HG03025 (cell line): ENCODE results near the gene UTF1.

Experiments
- ATAC-seq: cut with Tn5 transposase; IDR thresholded peaks from one replicate; pipeline ENCODE4 v1.9.1; 2021; ENCODE audit warnings: mild to moderate bottlenecking, moderate library complexity; ENCODE audit not compliant: unreplicated experiment, low FRiP score

Gene UTF1

GRCh38 chr10:133242611-133243356 is 12.8 kb downstream of the UTF1 start:
- ATAC-seq, result no peak

- no peak for ATAC-seq
Measured at GRCh38 chr10:133243593-133243992, 13.6 kb downstream of the UTF1 start.

- ATAC-seq, result no peak
Measured at GRCh38 chr10:133245439-133246235, 15.6 kb downstream of the UTF1 start.

GRCh38 chr10:133246236-133246626 is 16.2 kb downstream of the UTF1 start:
- ATAC-seq, result no peak

- no peak for ATAC-seq
Measured at GRCh38 chr10:133247681-133248333, 17.8 kb downstream of the UTF1 start.

GRCh38 chr10:133248334-133248715 is 18.3 kb downstream of the UTF1 start:
- no peak for ATAC-seq

GRCh38 chr10:133249094-133249780 is 19.2 kb downstream of the UTF1 start:
- no peak for ATAC-seq

GRCh38 chr10:133249975-133250754 is 20.1 kb downstream of the UTF1 start:
- ATAC-seq, result no peak

GRCh38 chr10:133251388-133252222 is 21.6 kb downstream of the UTF1 start:
- ATAC-seq, result no peak

GRCh38 chr10:133252223-133252552 is 22.2 kb downstream of the UTF1 start:
- no peak for ATAC-seq

- no peak for ATAC-seq
Measured at GRCh38 chr10:133253361-133253955, 23.4 kb downstream of the UTF1 start.

GRCh38 chr10:133254421-133255120 is 24.6 kb downstream of the UTF1 start:
- ATAC-seq, result no peak

- no peak for ATAC-seq
Measured at GRCh38 chr10:133255323-133255722, 25.3 kb downstream of the UTF1 start.

GRCh38 chr10:133257489-133258065 is 27.6 kb downstream of the UTF1 start:
- ATAC-seq, result no peak

GRCh38 chr10:133258066-133258817 is 28.2 kb downstream of the UTF1 start:
- ATAC-seq, result no peak

GRCh38 chr10:133258818-133259601 is 29.0 kb downstream of the UTF1 start:
- ATAC-seq, result no peak

GRCh38 chr10:133259602-133259989 is 29.6 kb downstream of the UTF1 start:
- no peak for ATAC-seq
